ENCODE measurements around the gene IPPK. TPM values are rescaled to one million over a fixed set of nuclear protein-coding genes. Genes with fewer than 3 reads are reported as not detected.
"Not testable (repeated sequence)": the region's sequence is repeated elsewhere in the genome, so short reads cannot be mapped to it uniquely, and the experiment has no call there.

IPPK gene
- total RNA-seq, 2 experiments from 2014 or later, result 12.5 to 15.8 TPM

DNA sequence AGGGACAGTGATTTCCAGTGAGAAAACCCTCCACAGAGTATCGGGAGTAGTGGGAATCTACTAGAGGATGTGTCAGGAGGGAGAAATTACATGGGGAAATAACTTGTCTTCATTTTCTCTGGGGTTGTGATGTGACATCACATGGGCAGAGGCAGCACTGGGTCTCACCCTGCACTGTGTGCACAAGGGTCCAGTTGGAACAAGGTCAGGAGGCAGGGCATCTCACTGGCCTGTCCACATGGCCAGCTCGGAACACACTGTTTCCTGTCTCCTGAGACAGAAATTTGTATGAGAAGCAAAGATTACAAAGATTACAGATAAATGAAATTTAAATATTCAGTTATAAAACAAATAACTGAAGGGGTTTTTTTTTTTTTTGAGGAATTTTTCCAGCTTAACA is 71.5 kb downstream of the IPPK start:
- Mint-ChIP-seq H3K27me3 (no peaks in the 10 kb centered on the region), H3K27ac (no peak overlapping the region), H3K4me1 (ENCODE audit: low read depth) (no peaks in the 10 kb centered on the region), H3K9me3 (no peaks in the 10 kb centered on the region), H3K36me3 (ENCODE audit: low read depth) (no peaks in the 10 kb centered on the region), H3K4me3 (no peak overlapping the region)
- no peak for DNase-seq
- TF ChIP-seq, protein P1, sequence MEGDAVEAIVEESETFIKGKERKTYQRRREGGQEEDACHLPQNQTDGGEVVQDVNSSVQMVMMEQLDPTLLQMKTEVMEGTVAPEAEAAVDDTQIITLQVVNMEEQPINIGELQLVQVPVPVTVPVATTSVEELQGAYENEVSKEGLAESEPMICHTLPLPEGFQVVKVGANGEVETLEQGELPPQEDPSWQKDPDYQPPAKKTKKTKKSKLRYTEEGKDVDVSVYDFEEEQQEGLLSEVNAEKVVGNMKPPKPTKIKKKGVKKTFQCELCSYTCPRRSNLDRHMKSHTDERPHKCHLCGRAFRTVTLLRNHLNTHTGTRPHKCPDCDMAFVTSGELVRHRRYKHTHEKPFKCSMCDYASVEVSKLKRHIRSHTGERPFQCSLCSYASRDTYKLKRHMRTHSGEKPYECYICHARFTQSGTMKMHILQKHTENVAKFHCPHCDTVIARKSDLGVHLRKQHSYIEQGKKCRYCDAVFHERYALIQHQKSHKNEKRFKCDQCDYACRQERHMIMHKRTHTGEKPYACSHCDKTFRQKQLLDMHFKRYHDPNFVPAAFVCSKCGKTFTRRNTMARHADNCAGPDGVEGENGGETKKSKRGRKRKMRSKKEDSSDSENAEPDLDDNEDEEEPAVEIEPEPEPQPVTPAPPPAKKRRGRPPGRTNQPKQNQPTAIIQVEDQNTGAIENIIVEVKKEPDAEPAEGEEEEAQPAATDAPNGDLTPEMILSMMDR (IDR thresholded peaks at IDR 0.05), result no peak
- no peak for ATAC-seq
- ChIA-PET CTCF (interaction anchor here (0.6 kb wide), 1 partner anchor 459 kb away, joined by 3 read pairs; no protein-coding TSS in a partner anchor), POLR2A (interaction anchor here (1.3 kb wide), 1 partner anchor 11 kb away, joined by 3 read pairs; no protein-coding TSS in a partner anchor)
- intact Hi-C loops (cut with micrococcal nuclease), result no loop called here

GRCh38 chr9:92595930-92596329 is 74.0 kb downstream of the IPPK start:
- intact Hi-C loops (cut with micrococcal nuclease), result no loop called here
- Mint-ChIP-seq H3K36me3 (ENCODE audit: low read depth) (no peaks in the 10 kb centered on the region), H3K27me3 (no peaks in the 10 kb centered on the region), H3K4me3 (no peak overlapping the region), H3K9me3 (no peaks in the 10 kb centered on the region), H3K4me1 (ENCODE audit: low read depth) (no peaks in the 10 kb centered on the region), H3K27ac (no peak overlapping the region)
- DNase-seq, result no peak
- POLR2A ChIA-PET, result no interaction called here
- TF ChIP-seq, protein P1 (IDR thresholded peaks at IDR 0.05), result no peak
- CTCF ChIA-PET, result no interaction called here
- no peak for ATAC-seq

DNA sequence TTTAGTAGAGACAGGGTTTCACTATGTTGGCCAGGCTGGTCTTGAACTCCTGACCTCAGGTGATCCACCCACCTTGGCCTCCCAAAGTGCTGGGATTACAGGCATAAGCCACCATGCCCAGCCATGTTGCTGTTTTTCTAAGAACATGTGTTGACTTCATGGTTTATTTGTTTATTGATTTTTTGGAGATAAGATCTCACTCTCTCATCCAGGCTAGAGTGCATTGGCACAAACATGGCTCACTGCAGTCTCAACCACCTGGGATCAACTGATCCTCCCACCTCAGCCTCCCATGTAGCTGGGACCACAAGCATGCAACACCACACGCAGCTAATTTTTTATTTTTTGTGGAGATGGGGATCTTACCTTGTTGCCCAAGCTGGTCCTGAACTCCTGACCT is 74.9 kb downstream of the IPPK start:
- intact Hi-C loops (cut with micrococcal nuclease); H3K4me3 Mint-ChIP-seq; CTCF ChIA-PET; DNase-seq; H3K9me3 Mint-ChIP-seq; H3K27me3 Mint-ChIP-seq; H3K36me3 Mint-ChIP-seq (ENCODE audit: low read depth); ATAC-seq; POLR2A ChIA-PET; H3K27ac Mint-ChIP-seq; H3K4me1 Mint-ChIP-seq (ENCODE audit: low read depth): not testable (repeated sequence)

DNA sequence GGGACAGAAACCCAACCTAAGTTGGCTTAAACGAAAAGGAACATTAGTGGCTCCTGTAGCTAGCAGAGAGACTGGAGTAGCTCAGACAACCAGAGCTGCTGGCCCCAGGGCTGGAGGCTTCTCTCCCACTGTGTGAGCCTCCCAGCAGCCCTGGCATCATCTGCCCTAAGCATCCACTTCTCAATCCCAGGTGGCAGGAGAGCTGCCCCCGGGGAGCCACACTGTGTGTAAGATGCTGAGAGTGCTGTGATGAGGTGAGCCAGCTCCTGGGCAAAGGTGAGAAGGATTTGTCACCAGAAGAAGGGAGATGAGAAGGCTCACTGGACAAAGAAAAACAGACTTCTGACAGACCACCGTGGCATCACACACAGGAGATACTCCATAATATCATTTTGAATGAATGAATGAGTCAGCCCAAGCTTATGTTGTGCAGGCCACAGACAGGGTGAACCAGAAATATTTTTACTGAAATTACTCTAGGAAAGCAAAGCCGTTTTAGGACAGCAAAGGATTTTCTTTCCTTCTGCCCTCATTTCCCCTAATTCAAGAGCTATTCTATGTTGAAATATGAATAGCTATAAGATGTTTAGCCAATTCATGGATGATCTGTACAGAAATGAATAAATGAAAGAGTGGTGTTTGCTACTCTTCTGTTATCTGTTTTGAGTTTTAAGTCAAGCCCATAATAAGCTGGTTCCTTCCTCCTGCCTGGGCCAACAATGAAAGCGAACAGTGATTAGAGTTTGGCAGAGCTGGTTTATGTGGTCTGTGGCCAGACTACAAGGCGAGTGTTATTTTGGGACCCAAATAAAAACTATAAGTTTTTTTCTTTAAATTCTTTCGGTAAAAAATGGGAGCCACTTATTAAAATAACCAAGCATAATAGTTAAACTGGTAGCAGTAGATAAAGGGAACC is 76.7 kb downstream of the IPPK start:
- Mint-ChIP-seq H3K4me3 (no peak overlapping the region), H3K36me3 (ENCODE audit: low read depth) (no peaks in the 10 kb centered on the region), H3K9me3 (no peaks in the 10 kb centered on the region), H3K4me1 (ENCODE audit: low read depth) (no peaks in the 10 kb centered on the region), H3K27me3 (no peaks in the 10 kb centered on the region), H3K27ac (no peak overlapping the region)
- CTCF ChIA-PET, result no interaction called here
- intact Hi-C loops (cut with micrococcal nuclease), result no loop called here
- POLR2A ChIA-PET, result no interaction called here
- TF ChIP-seq, protein P1 (IDR thresholded peaks at IDR 0.05), result no peak
- ATAC-seq (no peak), DNase-seq (no peak)

DNA sequence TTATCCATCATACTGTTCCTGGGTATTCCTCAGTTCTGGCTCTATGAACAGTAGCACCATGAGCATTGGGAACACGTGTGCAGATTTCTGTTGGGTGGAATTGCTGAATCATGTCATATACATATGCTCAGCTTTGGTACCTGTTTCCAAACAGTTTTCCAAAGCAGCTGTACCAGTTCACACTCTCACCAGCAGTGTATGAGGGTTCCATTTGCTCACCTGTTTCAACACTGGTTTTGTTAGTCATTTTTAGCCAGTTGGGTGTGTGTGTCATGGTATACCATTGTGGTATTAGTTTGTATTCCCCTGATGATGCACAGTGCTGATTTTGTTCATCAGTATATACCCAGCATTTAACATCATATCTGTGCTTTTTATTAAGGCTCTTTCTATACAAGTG is 77.4 kb downstream of the IPPK start:
- Mint-ChIP-seq H3K27ac (no peak overlapping the region), H3K4me1 (ENCODE audit: low read depth) (no peaks in the 10 kb centered on the region), H3K9me3 (no peaks in the 10 kb centered on the region), H3K4me3 (no peak overlapping the region), H3K27me3 (no peaks in the 10 kb centered on the region), H3K36me3 (ENCODE audit: low read depth) (no peaks in the 10 kb centered on the region)
- intact Hi-C loops (cut with micrococcal nuclease), result no loop called here
- TF ChIP-seq, protein P1 (IDR thresholded peaks at IDR 0.05), result no peak
- DNase-seq (no peak), ATAC-seq (no peak)
- ChIA-PET POLR2A (no interaction called here), CTCF (no interaction called here)

Measured in activated CD8-positive, alpha-beta T cell treated with anti-CD3 and anti-CD28 coated beads for 36 hours (primary cell).